SK-N-SH treated with all-trans-retinoic acid at 6 μM for 48 hours (cell line): Measurements from ENCODE around the gene AUTS2.
"Not testable (repeated sequence)": the region's sequence is repeated elsewhere in the genome, so short reads cannot be mapped to it uniquely, and the experiment has no call there.

Experiments used
- ATAC-seq: fragments of 200-7000 bp; cut with Tn5 transposase; 3 replicates; pipeline ENCODE4 v1.9.1; 2020; ENCODE audit warnings: mild to moderate bottlenecking, moderate library complexity
- ARNTL ChIP-seq: fragments of 450-650 bp; formaldehyde crosslinking; IDR thresholded peaks from 2 replicates; pipeline ENCODE4 v1.5.0; 2020; ENCODE audit warnings: low read depth, mild to moderate bottlenecking, moderate library complexity, borderline replicate concordance
- CSDC2 ChIP-seq: fragments of 250-450 bp; sonication (Bioruptor Pico); IDR thresholded peaks from 2 replicates; pipeline ENCODE4 v1.5.0; 2020; ENCODE audit warnings: mild to moderate bottlenecking, moderate library complexity
- ESRRG ChIP-seq: fragments of 250-450 bp; sonication (Bioruptor Pico); IDR thresholded peaks from 2 replicates; pipeline ENCODE4 v1.6.1; 2021; ENCODE audit warnings: mild to moderate bottlenecking
- GLIS3 ChIP-seq: fragments of 250-450 bp; sonication (Bioruptor Pico); IDR thresholded peaks from 2 replicates; pipeline ENCODE4 v1.5.0; 2020; ENCODE audit warnings: mild to moderate bottlenecking, moderate library complexity
- ISL1 ChIP-seq: fragments of 250-450 bp; sonication (Bioruptor Pico); IDR thresholded peaks from 2 replicates; pipeline ENCODE4 v2.1.2; 2022; ENCODE audit warnings: mild to moderate bottlenecking, moderate library complexity
- OSR1 ChIP-seq: fragments of 250-450 bp; sonication (Bioruptor Pico); IDR thresholded peaks from 2 replicates; pipeline ENCODE4 v1.8.0; 2022; ENCODE audit warnings: moderate library complexity, mild to moderate bottlenecking, inconsistent platforms
- PPARA ChIP-seq: fragments of 250-450 bp; sonication (Bioruptor Pico); IDR thresholded peaks from 2 replicates; pipeline ENCODE4 v1.5.0; 2020; ENCODE audit warnings: mild to moderate bottlenecking, borderline replicate concordance
- RARB ChIP-seq: fragments of 250-450 bp; sonication (Bioruptor Pico); IDR thresholded peaks from 2 replicates; pipeline ENCODE4 v1.8.0; 2021; ENCODE audit warnings: mild to moderate bottlenecking, moderate library complexity
- SNAI2 ChIP-seq: fragments of 250-450 bp; sonication (Bioruptor Pico); IDR thresholded peaks from 2 replicates; pipeline ENCODE4 v1.5.0; 2020; ENCODE audit warnings: mild to moderate bottlenecking, moderate library complexity
- TCF4 ChIP-seq: fragments of 250-450 bp; sonication (Bioruptor Pico); IDR thresholded peaks from 2 replicates; pipeline ENCODE4 v1.8.0; 2021; ENCODE audit warnings: mild to moderate bottlenecking, moderate library complexity, borderline replicate concordance
- TOX ChIP-seq: fragments of 250-450 bp; sonication (Bioruptor Pico); IDR thresholded peaks from 2 replicates; pipeline ENCODE4 v1.8.0; 2021; ENCODE audit warnings: mild to moderate bottlenecking, moderate library complexity, borderline replicate concordance
- ZC3H10 ChIP-seq: fragments of 250-450 bp; sonication (Bioruptor Pico); IDR thresholded peaks from 2 replicates; pipeline ENCODE4 v1.5.1; 2021; ENCODE audit warnings: mild to moderate bottlenecking, moderate library complexity
- ZFP3 ChIP-seq: fragments of 250-450 bp; sonication (Bioruptor Pico); IDR thresholded peaks from 2 replicates; pipeline ENCODE4 v1.5.0; 2020; ENCODE audit warnings: mild to moderate bottlenecking, moderate library complexity
- ZFP30 ChIP-seq: fragments of 450-650 bp; formaldehyde crosslinking; IDR thresholded peaks from 2 replicates; pipeline ENCODE4 v1.5.0; 2022; ENCODE audit warnings: mild to moderate bottlenecking, moderate library complexity
- ZNF565 ChIP-seq: fragments of 450-650 bp; formaldehyde crosslinking; conservative IDR thresholded peaks from 2 replicates; pipeline ENCODE4 v1.5.0; 2020; ENCODE audit warnings: low read depth, mild to moderate bottlenecking, moderate library complexity
- ZNF70 ChIP-seq: fragments of 450-650 bp; formaldehyde crosslinking; IDR thresholded peaks from 2 replicates; pipeline ENCODE4 v1.5.0; 2020; ENCODE audit warnings: mild to moderate bottlenecking, moderate library complexity
- ZNF8 ChIP-seq: fragments of 450-650 bp; formaldehyde crosslinking; IDR thresholded peaks from 2 replicates; pipeline ENCODE4 v1.5.0; 2020; ENCODE audit warnings: mild to moderate bottlenecking, moderate library complexity
- TF ChIP-seq, protein P1 (sequence below): fragments of 250-450 bp; sonication (Bioruptor Pico); IDR thresholded peaks from 2 replicates; pipeline ENCODE4 v1.5.1; 2020; ENCODE audit warnings: low read depth, mild to moderate bottlenecking, moderate library complexity
- TF ChIP-seq, protein P2 (sequence below): fragments of 250-450 bp; sonication (Bioruptor Pico); IDR thresholded peaks from 2 replicates; pipeline ENCODE4 v1.5.0; 2020; ENCODE audit warnings: mild to moderate bottlenecking, moderate library complexity

AUTS2 gene

DNA sequence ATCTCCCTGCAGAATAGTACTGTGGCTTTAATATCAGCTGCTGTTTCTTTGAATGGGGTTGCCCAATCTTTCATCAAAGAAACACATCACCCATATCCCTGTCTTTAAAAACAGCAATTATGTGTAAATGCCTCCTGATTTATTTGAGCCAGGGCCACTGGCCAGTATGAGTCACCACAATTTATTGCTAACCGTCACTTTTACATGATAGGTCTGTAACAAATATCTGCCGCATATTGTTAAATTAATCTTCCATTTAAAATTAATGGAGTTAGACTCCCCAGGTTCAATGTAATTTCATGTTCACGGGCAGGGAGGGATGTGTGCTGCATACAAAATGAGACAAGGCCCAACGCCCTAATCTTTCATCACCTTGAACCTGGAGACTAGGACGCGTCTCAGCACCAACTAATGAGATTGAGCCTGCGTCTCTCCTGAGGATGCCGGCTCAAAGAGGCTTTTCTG is 673.4 kb downstream of the AUTS2 start (continued):
- peak; percentile 99 for TF ChIP-seq ZC3H10 (CRISPR knock-in tag)
- no peak; the same call in 1 of the 2 replicates for TF ChIP-seq ZNF565
- peak; percentile 97 for TF ChIP-seq TOX (CRISPR knock-in tag)
- TF ChIP-seq, protein P1, sequence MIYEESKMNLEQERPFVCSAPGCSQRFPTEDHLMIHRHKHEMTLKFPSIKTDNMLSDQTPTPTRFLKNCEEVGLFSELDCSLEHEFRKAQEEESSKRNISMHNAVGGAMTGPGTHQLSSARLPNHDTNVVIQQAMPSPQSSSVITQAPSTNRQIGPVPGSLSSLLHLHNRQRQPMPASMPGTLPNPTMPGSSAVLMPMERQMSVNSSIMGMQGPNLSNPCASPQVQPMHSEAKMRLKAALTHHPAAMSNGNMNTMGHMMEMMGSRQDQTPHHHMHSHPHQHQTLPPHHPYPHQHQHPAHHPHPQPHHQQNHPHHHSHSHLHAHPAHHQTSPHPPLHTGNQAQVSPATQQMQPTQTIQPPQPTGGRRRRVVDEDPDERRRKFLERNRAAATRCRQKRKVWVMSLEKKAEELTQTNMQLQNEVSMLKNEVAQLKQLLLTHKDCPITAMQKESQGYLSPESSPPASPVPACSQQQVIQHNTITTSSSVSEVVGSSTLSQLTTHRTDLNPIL (CRISPR knock-in tag), result peak; percentile 92
- TF ChIP-seq SNAI2 (CRISPR knock-in tag), result peak; percentile 69; the same call in 1 of the 2 replicates
- TF ChIP-seq RARB (CRISPR knock-in tag), result peak; percentile 95
- TF ChIP-seq ARNTL (CRISPR knock-in tag), result no peak
- TF ChIP-seq ZFP30 (CRISPR knock-in tag), result no peak
- peak; percentile 98 for TF ChIP-seq ISL1
- TF ChIP-seq PPARA (CRISPR knock-in tag), result no peak

DNA sequence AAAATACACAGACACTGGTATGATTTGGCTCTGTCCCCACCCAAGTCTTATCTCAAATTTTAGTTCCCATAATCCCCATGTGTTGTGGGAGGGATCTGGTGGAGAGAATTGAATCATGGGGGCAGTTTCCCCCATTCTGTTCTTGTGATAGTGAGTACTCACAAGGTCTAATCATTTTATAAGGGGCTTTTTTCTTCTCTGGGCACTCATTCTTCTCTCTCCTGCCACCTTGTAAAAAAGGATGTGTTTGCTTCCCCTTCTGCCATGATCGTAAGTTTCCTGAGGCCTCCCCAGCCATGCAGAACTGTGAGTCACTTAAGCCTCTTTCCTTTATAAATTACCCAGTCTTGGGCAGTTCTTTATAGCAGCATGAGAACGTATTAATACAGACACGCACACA is 677.3 kb downstream of the AUTS2 start:
- not testable (repeated sequence) for ATAC-seq

DNA sequence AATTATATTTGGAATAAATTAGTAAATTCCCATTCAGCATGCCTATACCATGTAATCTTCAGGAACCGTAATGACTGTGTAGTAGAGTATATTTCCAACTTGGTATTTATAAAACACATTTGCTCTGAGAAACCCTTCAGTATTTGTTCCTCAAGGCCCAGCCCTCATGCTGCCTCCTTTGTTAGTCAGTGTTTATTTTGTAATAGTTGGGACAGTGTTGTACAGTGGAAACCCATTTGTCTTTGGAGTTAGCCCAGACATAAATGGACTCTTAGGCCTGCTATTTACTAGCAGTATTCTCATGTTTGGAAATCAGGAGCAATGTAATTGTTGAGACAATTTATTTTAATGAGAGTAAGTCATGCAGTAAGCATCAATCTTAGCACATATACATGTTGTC is 686.9 kb downstream of the AUTS2 start:
- TF ChIP-seq, protein P2, sequence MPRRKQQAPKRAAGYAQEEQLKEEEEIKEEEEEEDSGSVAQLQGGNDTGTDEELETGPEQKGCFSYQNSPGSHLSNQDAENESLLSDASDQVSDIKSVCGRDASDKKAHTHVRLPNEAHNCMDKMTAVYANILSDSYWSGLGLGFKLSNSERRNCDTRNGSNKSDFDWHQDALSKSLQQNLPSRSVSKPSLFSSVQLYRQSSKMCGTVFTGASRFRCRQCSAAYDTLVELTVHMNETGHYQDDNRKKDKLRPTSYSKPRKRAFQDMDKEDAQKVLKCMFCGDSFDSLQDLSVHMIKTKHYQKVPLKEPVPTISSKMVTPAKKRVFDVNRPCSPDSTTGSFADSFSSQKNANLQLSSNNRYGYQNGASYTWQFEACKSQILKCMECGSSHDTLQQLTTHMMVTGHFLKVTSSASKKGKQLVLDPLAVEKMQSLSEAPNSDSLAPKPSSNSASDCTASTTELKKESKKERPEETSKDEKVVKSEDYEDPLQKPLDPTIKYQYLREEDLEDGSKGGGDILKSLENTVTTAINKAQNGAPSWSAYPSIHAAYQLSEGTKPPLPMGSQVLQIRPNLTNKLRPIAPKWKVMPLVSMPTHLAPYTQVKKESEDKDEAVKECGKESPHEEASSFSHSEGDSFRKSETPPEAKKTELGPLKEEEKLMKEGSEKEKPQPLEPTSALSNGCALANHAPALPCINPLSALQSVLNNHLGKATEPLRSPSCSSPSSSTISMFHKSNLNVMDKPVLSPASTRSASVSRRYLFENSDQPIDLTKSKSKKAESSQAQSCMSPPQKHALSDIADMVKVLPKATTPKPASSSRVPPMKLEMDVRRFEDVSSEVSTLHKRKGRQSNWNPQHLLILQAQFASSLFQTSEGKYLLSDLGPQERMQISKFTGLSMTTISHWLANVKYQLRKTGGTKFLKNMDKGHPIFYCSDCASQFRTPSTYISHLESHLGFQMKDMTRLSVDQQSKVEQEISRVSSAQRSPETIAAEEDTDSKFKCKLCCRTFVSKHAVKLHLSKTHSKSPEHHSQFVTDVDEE (CRISPR knock-in tag), result no peak
- TF ChIP-seq OSR1 (CRISPR knock-in tag) (no peak), ZNF565 (no peak), ZNF70 (no peak), ZNF8 (no peak), CSDC2 (no peak), SNAI2 (CRISPR knock-in tag) (no peak), ESRRG (CRISPR knock-in tag) (no peak)
- TF ChIP-seq, all 23 proteins: peak for 0
- ATAC-seq, result no peak

DNA sequence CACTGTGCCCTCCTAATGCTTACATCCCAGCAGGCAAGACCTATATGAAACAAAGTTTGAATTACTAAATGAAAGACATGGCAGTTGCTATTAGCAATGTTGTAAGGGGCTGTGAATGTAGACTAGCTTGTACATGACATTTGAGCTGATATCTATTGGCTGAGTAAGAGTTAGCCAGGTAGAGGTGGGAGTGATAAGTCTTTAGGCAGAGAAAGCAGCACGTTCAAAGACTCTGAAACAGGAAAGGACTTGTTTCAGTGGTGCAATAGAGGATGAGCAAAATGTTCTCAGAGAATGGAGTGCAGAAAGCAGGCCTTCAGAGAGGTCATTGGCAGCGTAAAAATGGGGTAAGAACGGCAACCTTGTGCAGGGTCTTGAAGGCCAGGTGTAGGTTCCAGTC is 687.6 kb downstream of the AUTS2 start:
- ATAC-seq, result no peak

DNA sequence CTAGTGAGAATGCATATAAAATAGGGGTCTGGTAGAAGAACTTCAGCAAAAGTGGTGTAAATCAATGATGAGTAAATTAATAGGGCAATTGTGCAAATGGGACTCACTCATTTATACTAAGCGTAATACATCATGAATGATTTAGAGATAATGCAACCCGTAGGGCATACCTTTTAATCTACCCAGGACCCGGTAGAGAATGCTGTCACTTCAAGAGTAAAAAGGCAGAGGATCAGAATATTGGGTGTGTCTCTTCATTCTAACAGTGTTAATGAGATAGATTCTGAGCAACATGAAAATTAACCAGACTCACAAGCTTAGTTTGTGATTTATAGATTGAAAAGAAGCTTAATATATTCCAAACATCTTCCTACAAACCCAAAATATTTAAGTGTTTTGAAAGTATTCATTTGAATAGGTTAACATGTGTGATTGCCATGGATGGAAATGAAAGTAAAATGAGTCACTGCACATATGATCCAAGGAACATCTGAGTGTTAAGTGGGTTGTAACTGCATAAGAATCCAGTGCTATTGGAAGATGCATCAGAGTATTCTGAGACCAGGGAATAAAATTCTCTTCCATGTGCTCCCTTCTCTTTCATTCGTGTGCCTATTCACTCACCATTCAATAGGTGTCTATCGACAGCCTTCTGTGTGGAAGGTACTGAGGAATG is 690.6 kb downstream of the AUTS2 start:
- ATAC-seq, result peak; percentile 82
- TF ChIP-seq TCF4 (CRISPR knock-in tag), result no peak
- no peak for TF ChIP-seq CSDC2
- TF ChIP-seq ZC3H10 (CRISPR knock-in tag), result no peak
- no peak for TF ChIP-seq ZFP3
- TF ChIP-seq ZNF565, result no peak
- no peak for TF ChIP-seq ARNTL (CRISPR knock-in tag)
- no peak for TF ChIP-seq GLIS3

More for the DNA sequence above, 687.6 kb downstream of the AUTS2 start:
- no peak for TF ChIP-seq ESRRG (CRISPR knock-in tag)
- TF ChIP-seq, protein P2 (CRISPR knock-in tag), result no peak

DNA sequence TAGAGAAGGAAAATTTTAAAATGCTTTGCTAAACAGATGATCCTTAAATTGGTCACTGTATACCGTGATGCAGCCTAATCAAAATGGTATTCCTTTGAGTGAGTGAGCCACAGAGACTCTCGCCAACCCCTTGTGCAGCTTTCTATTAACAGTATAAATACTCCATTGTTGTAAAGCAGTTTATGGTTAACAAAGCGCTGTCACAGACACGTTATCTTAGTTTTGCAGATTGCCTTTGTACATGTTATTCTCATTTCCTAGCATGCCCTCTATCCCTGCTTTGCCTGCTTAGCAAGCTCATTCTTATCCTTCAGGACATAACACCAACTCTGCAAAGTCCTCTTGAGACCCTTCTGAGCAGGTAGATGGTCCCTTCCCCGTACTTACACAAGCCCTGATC is 694.4 kb downstream of the AUTS2 start:
- TF ChIP-seq CSDC2, result no peak
- no peak for TF ChIP-seq ZFP30 (CRISPR knock-in tag)
- TF ChIP-seq ZNF565, result no peak
- no peak for TF ChIP-seq OSR1 (CRISPR knock-in tag)

More for the DNA sequence above, 694.4 kb downstream of the AUTS2 start:
- ATAC-seq, result no peak
